Activated CD4-positive, alpha-beta T cell treated with anti-CD3 and anti-CD28 coated beads, Interleukin-2, amount 50 U/mL, for 16 hours (primary cell): ENCODE results near the gene PTPRT.
A peak's percentile ranks its signal among the peaks of the same experiment; 100 is the strongest.

Experiments used
- DNase-seq: peaks from one replicate; pipeline ENCODE4 v3.0.0-alpha.2; 2020

Gene PTPRT

GRCh38 chr20:42158272-42158671 lies 1031.4 kb downstream of the PTPRT start:
- DNase-seq, result no peak

GRCh38 chr20:42155586-42155985 lies 1034.1 kb downstream of the PTPRT start:
- DNase-seq, result no peak

- DNase-seq, result no peak
Observed at GRCh38 chr20:42152575-42152974, 1037.1 kb downstream of the PTPRT start.

GRCh38 chr20:42150230-42150629 lies 1039.5 kb downstream of the PTPRT start:
- no peak for DNase-seq

- DNase-seq, result no peak
Observed at GRCh38 chr20:42138729-42139128, 1051.0 kb downstream of the PTPRT start.

- no peak for DNase-seq
Observed at GRCh38 chr20:42134265-42135098, 1055.2 kb downstream of the PTPRT start.

- DNase-seq, result peak; percentile 37
Observed at GRCh38 chr20:42130810-42131596, 1058.7 kb downstream of the PTPRT start.

- DNase-seq, result no peak
Observed at GRCh38 chr20:42125426-42125825, 1064.3 kb downstream of the PTPRT start.

GRCh38 chr20:42123981-42124473 lies 1065.7 kb downstream of the PTPRT start:
- DNase-seq, result no peak

- DNase-seq, result no peak
Observed at GRCh38 chr20:42118409-42119125, 1071.1 kb downstream of the PTPRT start.

- no peak for DNase-seq
Observed at GRCh38 chr20:42118001-42118400, 1071.7 kb downstream of the PTPRT start.

- no peak for DNase-seq
Observed at GRCh38 chr20:42113236-42113635, 1076.5 kb downstream of the PTPRT start.

GRCh38 chr20:42112161-42112560 lies 1077.5 kb downstream of the PTPRT start:
- DNase-seq, result no peak

GRCh38 chr20:42111349-42111748 lies 1078.4 kb downstream of the PTPRT start:
- no peak for DNase-seq

GRCh38 chr20:42110301-42110700 lies 1079.4 kb downstream of the PTPRT start:
- no peak for DNase-seq

GRCh38 chr20:42102000-42102399 lies 1087.7 kb downstream of the PTPRT start:
- no peak for DNase-seq

- DNase-seq, result no peak
Observed at GRCh38 chr20:42100137-42100704, 1089.5 kb downstream of the PTPRT start.

- DNase-seq, result no peak
Observed at GRCh38 chr20:42099101-42099500, 1090.6 kb downstream of the PTPRT start.

- no peak for DNase-seq
Observed at GRCh38 chr20:42098418-42098817, 1091.3 kb downstream of the PTPRT start.

GRCh38 chr20:42097741-42098140 lies 1092.0 kb downstream of the PTPRT start:
- DNase-seq, result no peak

GRCh38 chr20:42095221-42095620 lies 1094.5 kb downstream of the PTPRT start:
- DNase-seq, result no peak

- DNase-seq, result no peak
Observed at GRCh38 chr20:42093542-42094440, 1095.9 kb downstream of the PTPRT start.
